ENCODE results near the gene PCNX1.
"Not testable (repeated sequence)": the region's sequence is repeated elsewhere in the genome, so short reads cannot be mapped to it uniquely, and the experiment has no call there.

PCNX1 gene

GRCh38 chr14:71005076-71005475 lies 97.8 kb downstream of the PCNX1 start:
- TF ChIP-seq, protein P1, sequence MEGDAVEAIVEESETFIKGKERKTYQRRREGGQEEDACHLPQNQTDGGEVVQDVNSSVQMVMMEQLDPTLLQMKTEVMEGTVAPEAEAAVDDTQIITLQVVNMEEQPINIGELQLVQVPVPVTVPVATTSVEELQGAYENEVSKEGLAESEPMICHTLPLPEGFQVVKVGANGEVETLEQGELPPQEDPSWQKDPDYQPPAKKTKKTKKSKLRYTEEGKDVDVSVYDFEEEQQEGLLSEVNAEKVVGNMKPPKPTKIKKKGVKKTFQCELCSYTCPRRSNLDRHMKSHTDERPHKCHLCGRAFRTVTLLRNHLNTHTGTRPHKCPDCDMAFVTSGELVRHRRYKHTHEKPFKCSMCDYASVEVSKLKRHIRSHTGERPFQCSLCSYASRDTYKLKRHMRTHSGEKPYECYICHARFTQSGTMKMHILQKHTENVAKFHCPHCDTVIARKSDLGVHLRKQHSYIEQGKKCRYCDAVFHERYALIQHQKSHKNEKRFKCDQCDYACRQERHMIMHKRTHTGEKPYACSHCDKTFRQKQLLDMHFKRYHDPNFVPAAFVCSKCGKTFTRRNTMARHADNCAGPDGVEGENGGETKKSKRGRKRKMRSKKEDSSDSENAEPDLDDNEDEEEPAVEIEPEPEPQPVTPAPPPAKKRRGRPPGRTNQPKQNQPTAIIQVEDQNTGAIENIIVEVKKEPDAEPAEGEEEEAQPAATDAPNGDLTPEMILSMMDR (IDR thresholded peaks at IDR 0.05; ENCODE audit: poor library complexity, severe bottlenecking): no peak
- DNase-seq (ENCODE audit: low spot score) (no peak), ATAC-seq (ENCODE audit: low read depth) (peak; percentile 7; the same call in 1 of the 3 replicates)
- no peaks in the 10 kb centered on the region for H3K9me3 ChIP-seq (ENCODE audit: severe bottlenecking)
- no peak overlapping the region for H3K4me3 ChIP-seq (ENCODE audit: severe bottlenecking)
- H3K4me1 ChIP-seq (ENCODE audit: insufficient read depth, poor library complexity, severe bottlenecking): peaks cover 37% of the 10 kb centered on the region
- H3K27ac ChIP-seq (ENCODE audit: poor library complexity, severe bottlenecking): peak overlapping the region; percentile 2
- no peaks in the 10 kb centered on the region for H3K27me3 ChIP-seq (ENCODE audit: insufficient read depth, poor library complexity, severe bottlenecking)
- H3K36me3 ChIP-seq (ENCODE audit: low read depth): peaks cover 33% of the 10 kb centered on the region

- H3K4me3 ChIP-seq (ENCODE audit: severe bottlenecking): no peak overlapping the region
- peaks cover 34% of the 10 kb centered on the region for H3K36me3 ChIP-seq (ENCODE audit: low read depth)
- ATAC-seq (ENCODE audit: low read depth): peak; percentile 11; the same call in 1 of the 3 replicates
- DNase-seq (ENCODE audit: low spot score): no peak
- TF ChIP-seq, protein P1 (IDR thresholded peaks at IDR 0.05; ENCODE audit: poor library complexity, severe bottlenecking): no peak
- H3K27ac ChIP-seq (ENCODE audit: poor library complexity, severe bottlenecking): peak overlapping the region; percentile 2
- no peaks in the 10 kb centered on the region for H3K9me3 ChIP-seq (ENCODE audit: severe bottlenecking)
- H3K27me3 ChIP-seq (ENCODE audit: insufficient read depth, poor library complexity, severe bottlenecking): no peaks in the 10 kb centered on the region
- peaks cover 37% of the 10 kb centered on the region for H3K4me1 ChIP-seq (ENCODE audit: insufficient read depth, poor library complexity, severe bottlenecking)
Measured at GRCh38 chr14:71006200-71006563, 98.9 kb downstream of the PCNX1 start.

GRCh38 chr14:71011479-71011878 lies 104.2 kb downstream of the PCNX1 start:
- Histone ChIP-seq H3K27ac (ENCODE audit: poor library complexity, severe bottlenecking) (no peak overlapping the region), H3K27me3 (ENCODE audit: insufficient read depth, poor library complexity, severe bottlenecking) (no peaks in the 10 kb centered on the region), H3K36me3 (ENCODE audit: low read depth) (peaks cover 57% of the 10 kb centered on the region), H3K4me1 (ENCODE audit: insufficient read depth, poor library complexity, severe bottlenecking) (peaks cover 7% of the 10 kb centered on the region), H3K4me3 (ENCODE audit: severe bottlenecking) (no peak overlapping the region), H3K9me3 (ENCODE audit: severe bottlenecking) (no peaks in the 10 kb centered on the region)
- ATAC-seq (ENCODE audit: low read depth) (no peak), DNase-seq (ENCODE audit: low spot score) (no peak)
- TF ChIP-seq, protein P1 (IDR thresholded peaks at IDR 0.05; ENCODE audit: poor library complexity, severe bottlenecking): peak; percentile 61

DNA sequence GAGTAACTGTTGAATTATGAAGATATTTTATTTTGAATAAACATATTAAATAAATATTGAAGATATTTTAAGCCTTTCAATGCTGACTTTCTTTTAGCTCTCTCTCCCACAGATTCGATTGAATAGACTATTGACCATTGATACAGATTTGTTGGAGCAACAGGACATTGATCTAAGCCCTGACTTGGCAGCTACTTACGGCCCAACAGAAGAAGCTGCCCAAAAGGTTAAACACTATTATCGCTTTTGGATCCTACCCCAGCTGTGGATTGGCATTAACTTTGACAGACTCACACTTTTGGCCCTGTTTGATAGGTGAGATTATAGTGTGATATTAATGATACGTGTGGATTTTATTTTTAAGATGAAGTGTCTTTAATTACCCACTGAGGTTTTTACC lies 105.6 kb downstream of the PCNX1 start:
- Histone ChIP-seq H3K9me3 (ENCODE audit: severe bottlenecking) (no peaks in the 10 kb centered on the region), H3K27me3 (ENCODE audit: insufficient read depth, poor library complexity, severe bottlenecking) (no peaks in the 10 kb centered on the region), H3K36me3 (ENCODE audit: low read depth) (peaks cover 63% of the 10 kb centered on the region), H3K27ac (ENCODE audit: poor library complexity, severe bottlenecking) (no peak overlapping the region), H3K4me3 (ENCODE audit: severe bottlenecking) (no peak overlapping the region), H3K4me1 (ENCODE audit: insufficient read depth, poor library complexity, severe bottlenecking) (no peaks in the 10 kb centered on the region)
- DNase-seq (ENCODE audit: low spot score) (no peak), ATAC-seq (ENCODE audit: low read depth) (no peak)
- TF ChIP-seq, protein P1 (IDR thresholded peaks at IDR 0.05; ENCODE audit: poor library complexity, severe bottlenecking): no peak

GRCh38 chr14:71013551-71014192 lies 106.4 kb downstream of the PCNX1 start:
- Histone ChIP-seq H3K4me1 (ENCODE audit: insufficient read depth, poor library complexity, severe bottlenecking) (no peaks in the 10 kb centered on the region), H3K27ac (ENCODE audit: poor library complexity, severe bottlenecking) (no peak overlapping the region), H3K4me3 (ENCODE audit: severe bottlenecking) (no peak overlapping the region), H3K36me3 (ENCODE audit: low read depth) (peaks cover 68% of the 10 kb centered on the region), H3K27me3 (ENCODE audit: insufficient read depth, poor library complexity, severe bottlenecking) (no peaks in the 10 kb centered on the region), H3K9me3 (ENCODE audit: severe bottlenecking) (no peaks in the 10 kb centered on the region)
- DNase-seq (ENCODE audit: low spot score): no peak
- ATAC-seq (ENCODE audit: low read depth): no peak; the same call in 2 of the 3 replicates
- TF ChIP-seq, protein P1 (IDR thresholded peaks at IDR 0.05; ENCODE audit: poor library complexity, severe bottlenecking): no peak

DNA sequence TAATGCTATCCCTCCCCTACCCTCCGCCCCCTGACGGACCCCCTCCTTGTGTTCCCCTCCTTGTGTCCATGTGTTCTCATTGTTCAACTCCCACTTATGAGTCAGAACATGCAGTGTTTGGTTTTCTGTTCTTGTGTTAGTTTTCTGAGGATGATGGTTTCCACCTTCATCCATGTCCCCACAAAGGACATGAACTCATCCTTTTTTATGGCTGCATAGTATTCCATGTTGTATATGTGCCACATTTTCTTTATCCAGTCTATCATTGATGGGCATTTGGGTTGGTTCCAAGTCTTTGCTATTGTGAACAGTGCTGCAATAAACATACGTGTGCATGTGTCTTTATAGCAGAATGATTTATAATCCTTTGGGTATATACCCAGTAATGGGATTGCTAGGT lies 112.7 kb downstream of the PCNX1 start:
- H3K27ac ChIP-seq (ENCODE audit: poor library complexity, severe bottlenecking); ATAC-seq (ENCODE audit: low read depth); H3K9me3 ChIP-seq (ENCODE audit: severe bottlenecking); DNase-seq (ENCODE audit: low spot score); H3K27me3 ChIP-seq (ENCODE audit: insufficient read depth, poor library complexity, severe bottlenecking); H3K4me3 ChIP-seq (ENCODE audit: severe bottlenecking): not testable (repeated sequence)
- H3K36me3 ChIP-seq (ENCODE audit: low read depth): peaks cover 74% of the 10 kb centered on the region
- H3K4me1 ChIP-seq (ENCODE audit: insufficient read depth, poor library complexity, severe bottlenecking): peaks cover 16% of the 10 kb centered on the region

Measured in RWPE2 (cell line).